SK-N-SH (cell line): ENCODE measurements around the gene MYO1E.

Experiments
- EP300 ChIP-seq, 2 experiments: IDR thresholded peaks; 2 replicates each; pipeline versions ENCODE4 v1.4.0 to v1.6.1; 2012; ENCODE audit warnings: borderline replicate concordance in 1 of 2, low read depth in 1 of 2, low read length in 1 of 2
- FOXM1 ChIP-seq: IDR thresholded peaks from 2 replicates; pipeline ENCODE4 v1.4.0; 2012; ENCODE audit warnings: low read depth, mild to moderate bottlenecking
- GABPA ChIP-seq: IDR thresholded peaks from 2 replicates; pipeline ENCODE4 v1.4.0; 2012; ENCODE audit warnings: low read depth, mild to moderate bottlenecking
- JUND ChIP-seq: IDR thresholded peaks from 2 replicates; pipeline ENCODE4 v1.4.0; 2012
- MAX ChIP-seq: IDR thresholded peaks from 2 replicates; pipeline ENCODE4 v1.4.0; 2012; ENCODE audit warnings: low read depth
- POLR2AphosphoS5 ChIP-seq: IDR thresholded peaks from 2 replicates; pipeline ENCODE4 v1.6.1; 2012; ENCODE audit warnings: low read depth, low read length
- RAD21 ChIP-seq: IDR thresholded peaks from 2 replicates; pipeline ENCODE4 v1.6.1; 2012; ENCODE audit warnings: mild to moderate bottlenecking, low read length
- REST ChIP-seq: IDR thresholded peaks from 2 replicates; pipeline ENCODE4 v1.6.1; 2012; ENCODE audit warnings: mild to moderate bottlenecking, low read depth, low read length, moderate library complexity
- SMC3 ChIP-seq: IDR thresholded peaks from 2 replicates; pipeline ENCODE4 v1.6.1; 2012; ENCODE audit warnings: low read depth, low read length, improper control_type of control experiment
- TAF1 ChIP-seq: IDR thresholded peaks from 2 replicates; pipeline ENCODE4 v1.6.1; 2012; ENCODE audit warnings: low read depth, mild to moderate bottlenecking, low read length, moderate library complexity, borderline replicate concordance
- USF2 ChIP-seq: fragments of 150-350 bp; IDR thresholded peaks from 2 replicates; pipeline ENCODE4 v1.6.1; 2017; ENCODE audit warnings: antibody characterized with exemption, low read length, low read depth, borderline replicate concordance
- YY1 ChIP-seq: IDR thresholded peaks from 2 replicates; pipeline ENCODE4 v1.4.0; 2012; ENCODE audit warnings: low read depth, mild to moderate bottlenecking
- TF ChIP-seq, protein P1 (sequence below): fragments of 200-600 bp; sonication (generic); IDR thresholded peaks from 2 replicates; pipeline ENCODE4 v1.6.1; 2017; ENCODE audit warnings: antibody characterized with exemption, mild to moderate bottlenecking, moderate library complexity

DNA sequence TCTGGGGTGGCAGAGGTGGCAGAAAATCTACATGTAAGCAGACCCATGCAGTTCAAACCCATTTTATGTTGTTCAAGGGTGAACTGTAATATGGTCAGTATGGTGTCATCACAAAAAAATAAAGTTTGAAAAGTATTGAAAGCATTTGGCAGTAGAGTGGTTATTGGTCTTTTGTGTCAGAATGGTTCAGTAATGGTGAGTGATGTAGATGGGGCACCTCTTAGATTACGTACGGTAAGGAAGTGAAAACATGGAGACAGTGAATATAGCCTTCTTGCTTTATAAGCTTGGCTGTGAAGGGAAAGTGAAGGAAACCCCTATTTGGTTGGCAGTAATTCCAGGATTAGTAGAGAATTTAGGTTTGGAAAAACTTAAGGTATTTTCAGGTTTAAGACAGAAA is 284.9 kb downstream of the MYO1E start:
- TF ChIP-seq EP300 (IDR thresholded peaks at IDR 0.05; ENCODE audit: borderline replicate concordance in 1 of 2, low read depth in 1 of 2, low read length in 1 of 2) (no peak), MAX (no peak), JUND (no peak), RAD21 (no peak), GABPA (no peak), TAF1 (no peak), YY1 (no peak), FOXM1 (no peak), REST (no peak), SMC3 (no peak), USF2 (no peak), POLR2AphosphoS5 (no peak)
- TF ChIP-seq, protein P1, sequence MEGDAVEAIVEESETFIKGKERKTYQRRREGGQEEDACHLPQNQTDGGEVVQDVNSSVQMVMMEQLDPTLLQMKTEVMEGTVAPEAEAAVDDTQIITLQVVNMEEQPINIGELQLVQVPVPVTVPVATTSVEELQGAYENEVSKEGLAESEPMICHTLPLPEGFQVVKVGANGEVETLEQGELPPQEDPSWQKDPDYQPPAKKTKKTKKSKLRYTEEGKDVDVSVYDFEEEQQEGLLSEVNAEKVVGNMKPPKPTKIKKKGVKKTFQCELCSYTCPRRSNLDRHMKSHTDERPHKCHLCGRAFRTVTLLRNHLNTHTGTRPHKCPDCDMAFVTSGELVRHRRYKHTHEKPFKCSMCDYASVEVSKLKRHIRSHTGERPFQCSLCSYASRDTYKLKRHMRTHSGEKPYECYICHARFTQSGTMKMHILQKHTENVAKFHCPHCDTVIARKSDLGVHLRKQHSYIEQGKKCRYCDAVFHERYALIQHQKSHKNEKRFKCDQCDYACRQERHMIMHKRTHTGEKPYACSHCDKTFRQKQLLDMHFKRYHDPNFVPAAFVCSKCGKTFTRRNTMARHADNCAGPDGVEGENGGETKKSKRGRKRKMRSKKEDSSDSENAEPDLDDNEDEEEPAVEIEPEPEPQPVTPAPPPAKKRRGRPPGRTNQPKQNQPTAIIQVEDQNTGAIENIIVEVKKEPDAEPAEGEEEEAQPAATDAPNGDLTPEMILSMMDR, result no peak
